HG03469 (cell line): ENCODE data around the gene TAF15.

Source experiments
- ATAC-seq: cut with Tn5 transposase; IDR thresholded peaks from one replicate; pipeline ENCODE4 v1.9.1; 2021; ENCODE audit warnings: mild to moderate bottlenecking, moderate library complexity, moderate number of reproducible peaks; ENCODE audit not compliant: unreplicated experiment

Gene TAF15

GRCh38 chr17:35895636-35896587 lies 86.6 kb downstream of the TAF15 start:
- ATAC-seq, result no peak
